22Rv1 (cell line): ENCODE data around the gene NPFF.

Experiments used
- ZFX ChIP-seq: fragments of 450-650 bp; IDR thresholded peaks from 2 replicates; pipeline ENCODE4 v1.6.1; 2017; ENCODE audit warnings: antibody characterized with exemption, borderline replicate concordance
- TF ChIP-seq, protein P1 (sequence below): fragments of 450-650 bp; IDR thresholded peaks from 2 replicates; pipeline ENCODE4 v1.5.1; 2017; ENCODE audit warnings: mild to moderate bottlenecking

DNA sequence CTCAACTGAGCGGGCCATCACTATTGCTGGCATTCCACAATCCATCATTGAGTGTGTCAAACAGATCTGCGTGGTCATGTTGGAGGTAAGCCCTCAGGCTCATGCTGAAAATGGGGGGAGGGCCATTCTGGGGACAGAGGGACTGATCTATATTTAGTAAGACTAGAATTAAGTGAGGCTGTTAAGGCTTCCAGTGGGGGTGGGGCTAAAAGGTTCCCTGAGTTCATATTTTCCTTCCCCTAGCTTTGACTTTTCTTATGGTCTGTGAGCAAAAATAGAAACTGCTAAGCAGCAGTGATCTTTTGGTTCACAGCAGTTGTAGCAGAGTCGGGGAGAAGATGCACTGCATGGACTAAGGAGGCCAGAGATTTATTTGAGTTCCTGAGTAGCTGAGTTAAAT, 46.2 kb downstream of the NPFF start:
- TF ChIP-seq, protein P1, sequence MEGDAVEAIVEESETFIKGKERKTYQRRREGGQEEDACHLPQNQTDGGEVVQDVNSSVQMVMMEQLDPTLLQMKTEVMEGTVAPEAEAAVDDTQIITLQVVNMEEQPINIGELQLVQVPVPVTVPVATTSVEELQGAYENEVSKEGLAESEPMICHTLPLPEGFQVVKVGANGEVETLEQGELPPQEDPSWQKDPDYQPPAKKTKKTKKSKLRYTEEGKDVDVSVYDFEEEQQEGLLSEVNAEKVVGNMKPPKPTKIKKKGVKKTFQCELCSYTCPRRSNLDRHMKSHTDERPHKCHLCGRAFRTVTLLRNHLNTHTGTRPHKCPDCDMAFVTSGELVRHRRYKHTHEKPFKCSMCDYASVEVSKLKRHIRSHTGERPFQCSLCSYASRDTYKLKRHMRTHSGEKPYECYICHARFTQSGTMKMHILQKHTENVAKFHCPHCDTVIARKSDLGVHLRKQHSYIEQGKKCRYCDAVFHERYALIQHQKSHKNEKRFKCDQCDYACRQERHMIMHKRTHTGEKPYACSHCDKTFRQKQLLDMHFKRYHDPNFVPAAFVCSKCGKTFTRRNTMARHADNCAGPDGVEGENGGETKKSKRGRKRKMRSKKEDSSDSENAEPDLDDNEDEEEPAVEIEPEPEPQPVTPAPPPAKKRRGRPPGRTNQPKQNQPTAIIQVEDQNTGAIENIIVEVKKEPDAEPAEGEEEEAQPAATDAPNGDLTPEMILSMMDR, result no peak
- TF ChIP-seq ZFX, result no peak
